Neuronal stem cell (in vitro differentiated cells): ENCODE data around the gene NRCAM.

Experiments used
- DNase-seq: peaks from one replicate; pipeline ENCODE4 v3.0.0-alpha.2; 2013; ENCODE audit warnings: low spot score
- H2AFZ ChIP-seq: one replicate; pipeline ENCODE4 v1.6.1; 2013; ENCODE audit warnings: mild to moderate bottlenecking, low read length, inconsistent platforms
- H2AK5ac ChIP-seq: 2 replicates; pipeline ENCODE4 v1.6.1; 2013; ENCODE audit warnings: low read depth, mild to moderate bottlenecking, inconsistent platforms, low read length, moderate library complexity, mixed read lengths
- H2BK120ac ChIP-seq: 2 replicates; pipeline ENCODE4 v1.6.1; 2013; ENCODE audit warnings: low read depth, mild to moderate bottlenecking, inconsistent platforms, low read length, moderate library complexity, mixed read lengths
- H2BK12ac ChIP-seq: one replicate; pipeline ENCODE4 v1.6.1; 2013; ENCODE audit warnings: low read length, inconsistent platforms
- H2BK15ac ChIP-seq: 2 replicates; pipeline ENCODE4 v1.6.1; 2013; ENCODE audit warnings: mild to moderate bottlenecking, low read length, inconsistent platforms, mixed read lengths
- H2BK5ac ChIP-seq: one replicate; pipeline ENCODE4 v1.6.1; 2013; ENCODE audit warnings: inconsistent platforms, mild to moderate bottlenecking, low read length, moderate library complexity
- H3K14ac ChIP-seq: one replicate; pipeline ENCODE4 v1.6.1; 2013; ENCODE audit warnings: low read length, inconsistent platforms
- H3K18ac ChIP-seq: 2 replicates; pipeline ENCODE4 v1.6.1; 2013; ENCODE audit warnings: low read length, inconsistent platforms
- H3K23ac ChIP-seq: 2 replicates; pipeline ENCODE4 v1.6.1; 2013; ENCODE audit warnings: low read depth, mild to moderate bottlenecking, mixed read lengths, low read length, inconsistent platforms; ENCODE audit not compliant: poor library complexity
- H3K27ac ChIP-seq: replicated peaks from 3 replicates; pipeline ENCODE4 v1.5.1; 2013; ENCODE audit warnings: low read length, inconsistent platforms
- H3K27me3 ChIP-seq, 3 experiments: 2 replicates each; pipeline ENCODE4 v1.6.1; 2013; ENCODE audit warnings: low read length in 3 of 3, mild to moderate bottlenecking in 2 of 3, inconsistent platforms in 1 of 3, low read depth in 1 of 3, mixed read lengths in 1 of 3, moderate library complexity in 1 of 3; ENCODE audit not compliant: control insufficient read depth in 3 of 3, insufficient read depth in 3 of 3
- H3K36me3 ChIP-seq, 2 donors: replicated peaks in 1 of 2; 2 replicates each; pipeline ENCODE4 v1.6.1; 2013; ENCODE audit warnings: low read length in 2 of 2; ENCODE audit not compliant: control insufficient read depth in 2 of 2, insufficient read depth in 2 of 2
- H3K4ac ChIP-seq: 2 replicates; pipeline ENCODE4 v1.6.1; 2013; ENCODE audit warnings: inconsistent platforms, mild to moderate bottlenecking, low read length, moderate library complexity
- H3K4me1 ChIP-seq, 2 donors: 1 replicate in 1 of 2; 2 replicates in 1 of 2; pipeline ENCODE4 v1.6.1; 2013; ENCODE audit warnings: low read length in 2 of 2, low read depth in 1 of 2; ENCODE audit not compliant: control insufficient read depth in 2 of 2, insufficient read depth in 1 of 2
- H3K4me2 ChIP-seq: one replicate; pipeline ENCODE4 v1.6.1; 2013; ENCODE audit warnings: mild to moderate bottlenecking, low read length, inconsistent platforms; ENCODE audit not compliant: insufficient read depth, poor library complexity, severe bottlenecking
- H3K4me3 ChIP-seq, 2 donors: 2 replicates each; pipeline ENCODE4 v1.5.1; 2013; ENCODE audit warnings: low read length in 2 of 2, mild to moderate bottlenecking in 2 of 2, inconsistent platforms in 1 of 2, moderate library complexity in 1 of 2
- H3K79me1 ChIP-seq: one replicate; pipeline ENCODE4 v1.6.1; 2013; ENCODE audit warnings: low read depth, mild to moderate bottlenecking, inconsistent platforms, low read length, moderate library complexity
- H3K9ac ChIP-seq: one replicate; pipeline ENCODE4 v1.6.1; 2013; ENCODE audit warnings: mild to moderate bottlenecking, low read depth, low read length, inconsistent platforms; ENCODE audit not compliant: poor library complexity
- H3K9me3 ChIP-seq, 2 donors: replicated peaks in 1 of 2; 2 replicates each; pipeline versions ENCODE3 to v1.6.1; 2013; ENCODE audit warnings: low read length in 2 of 2, mild to moderate bottlenecking in 2 of 2, inconsistent platforms in 1 of 2, low read depth in 1 of 2, mixed read lengths in 1 of 2, moderate library complexity in 1 of 2; ENCODE audit not compliant: control insufficient read depth in 2 of 2, insufficient read depth in 1 of 2
- H4K8ac ChIP-seq: one replicate; pipeline ENCODE4 v1.6.1; 2013; ENCODE audit warnings: low read depth, mild to moderate bottlenecking, inconsistent platforms, low read length, moderate library complexity
- H4K91ac ChIP-seq: one replicate; pipeline ENCODE4 v1.6.1; 2013; ENCODE audit warnings: low read length, low read depth, mild to moderate bottlenecking, inconsistent platforms; ENCODE audit not compliant: poor library complexity
- WGBS, 2 donors: extraction: QIAGEN DNeasy Blood & Tissue Kit; methylation state at CpG; one replicate each; pipeline ENCODE4 v1.1.7; 2013; ENCODE audit warnings: missing lambda C conversion rate in 2 of 2, mixed read lengths in 1 of 2; ENCODE audit not compliant: insufficient read length in 2 of 2, insufficient replicate concordance in 1 of 2; ENCODE audit errors: extremely low coverage in 2 of 2; 5-methylcytosine and 5-hydroxymethylcytosine counted together

The NRCAM gene

DNA sequence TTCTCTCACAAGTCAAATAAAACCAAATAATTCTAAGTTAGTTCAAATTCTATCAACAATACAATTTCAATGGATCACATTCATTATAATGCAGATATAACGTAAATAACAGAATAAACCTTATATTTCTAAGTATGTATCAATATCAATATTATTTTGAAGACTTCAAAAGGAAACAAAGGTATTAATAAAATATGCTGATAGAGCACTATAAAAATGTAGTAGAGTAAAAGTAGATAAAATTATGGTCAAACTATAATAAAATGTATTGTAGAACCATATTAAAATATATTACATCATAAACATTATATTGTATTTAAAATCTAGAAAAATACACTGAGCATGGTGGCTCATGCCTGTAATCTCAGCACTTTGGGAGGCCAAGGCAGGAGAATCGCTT lies 23.5 kb upstream of the NRCAM start:
- Histone ChIP-seq H3K79me1 (no peaks in the 10 kb centered on the region), H3K18ac (no peak overlapping the region), H2BK120ac (no peak overlapping the region), H3K23ac (no peak overlapping the region), H3K4me1 (peaks cover 0 to 3% of the 10 kb centered on the region in 2 donors), H3K4ac (no peak overlapping the region), H3K27me3 (no peaks in the 10 kb centered on the region), H2BK15ac (no peak overlapping the region), H3K4me3 (no peak overlapping the region), H2BK5ac (no peak overlapping the region), H2BK12ac (no peak overlapping the region), H3K9me3 (no peaks in the 10 kb centered on the region), H2AFZ (no peak overlapping the region), H3K14ac (no peak overlapping the region), H3K9ac (no peak overlapping the region), H4K91ac (no peak overlapping the region), H3K27ac (no peak overlapping the region), H3K4me2 (no peak overlapping the region), H3K36me3 (peaks cover 0 to 19% of the 10 kb centered on the region in 2 donors), H4K8ac (no peak overlapping the region), H2AK5ac (no peak overlapping the region)
- no peak for DNase-seq
- WGBS, 2 donors = no CpG with 5 or more reads among the region's 2 CpGs

DNA sequence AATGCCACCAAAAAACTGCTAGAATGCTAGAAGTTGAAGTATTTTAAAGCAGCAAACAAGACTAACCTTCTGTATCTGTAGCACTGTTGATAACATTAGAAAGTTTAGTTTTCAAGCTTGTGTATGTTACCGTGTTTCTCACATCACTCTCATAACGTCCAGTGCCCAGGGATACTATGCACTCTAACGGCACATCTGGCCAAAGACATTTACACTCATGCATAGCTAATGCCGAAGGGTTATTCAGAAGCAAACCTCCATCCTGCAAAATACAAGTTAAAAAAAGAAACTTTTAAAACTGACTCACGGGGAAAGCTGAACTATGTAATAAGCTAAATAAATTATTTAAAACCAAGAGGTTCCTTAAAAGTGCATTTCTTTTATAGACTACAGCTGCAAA lies 22.9 kb upstream of the NRCAM start:
- no peak overlapping the region for H2BK15ac ChIP-seq

GRCh38 chr7:108468246-108468645 lies 12.0 kb upstream of the NRCAM start:
- Histone ChIP-seq H3K9ac (no peak overlapping the region), H2AFZ (no peak overlapping the region), H2AK5ac (no peak overlapping the region), H3K18ac (no peak overlapping the region), H3K14ac (no peak overlapping the region), H3K27ac (peak overlapping the region; percentile 5), H2BK5ac (no peak overlapping the region), H4K91ac (no peak overlapping the region), H3K9me3 (no peaks in the 10 kb centered on the region), H3K23ac (no peak overlapping the region), H3K4me2 (no peak overlapping the region), H2BK12ac (no peak overlapping the region), H3K4me1 (peaks cover 0 to 2% of the 10 kb centered on the region in 2 donors), H3K27me3 (no peaks in the 10 kb centered on the region), H2BK120ac (no peak overlapping the region), H3K4ac (no peak overlapping the region), H2BK15ac (no peak overlapping the region), H4K8ac (no peak overlapping the region), H3K79me1 (no peaks in the 10 kb centered on the region), H3K4me3 (no peak overlapping the region), H3K36me3 (peaks cover 0 to 8% of the 10 kb centered on the region in 2 donors)
- WGBS, 2 donors = no CpG with 5 or more reads among the region's 4 CpGs
- DNase-seq = no peak

More for the DNA sequence above, 22.9 kb upstream of the NRCAM start:
- H3K9ac ChIP-seq = no peak overlapping the region
- no peak overlapping the region for H2BK5ac ChIP-seq
- H3K18ac ChIP-seq = no peak overlapping the region
- peaks cover 0 to 3% of the 10 kb centered on the region in 2 donors for H3K4me1 ChIP-seq
- no CpG with 5 or more reads among the region's 5 CpGs for WGBS, 2 donors
- peaks cover 0 to 19% of the 10 kb centered on the region in 2 donors for H3K36me3 ChIP-seq
- H2BK12ac ChIP-seq = no peak overlapping the region
- no peaks in the 10 kb centered on the region for H3K79me1 ChIP-seq
- no peak overlapping the region for H2BK120ac ChIP-seq
- no peak overlapping the region for H4K8ac ChIP-seq
- H3K14ac ChIP-seq = no peak overlapping the region
- H4K91ac ChIP-seq = no peak overlapping the region
- no peak overlapping the region for H2AK5ac ChIP-seq
- no peak overlapping the region for H3K4me2 ChIP-seq
- no peak overlapping the region for H2AFZ ChIP-seq
- H3K9me3 ChIP-seq = no peaks in the 10 kb centered on the region
- no peak overlapping the region for H3K4me3 ChIP-seq
- no peak overlapping the region for H3K23ac ChIP-seq
- H3K27me3 ChIP-seq = no peaks in the 10 kb centered on the region
- DNase-seq = no peak
- no peak overlapping the region for H3K4ac ChIP-seq
- H3K27ac ChIP-seq = no peak overlapping the region

- Histone ChIP-seq H2BK12ac (no peak overlapping the region), H3K4ac (no peak overlapping the region), H4K91ac (no peak overlapping the region), H3K23ac (no peak overlapping the region), H4K8ac (no peak overlapping the region), H3K36me3 (peaks cover 0 to 8% of the 10 kb centered on the region in 2 donors), H2BK120ac (no peak overlapping the region), H3K79me1 (no peaks in the 10 kb centered on the region), H2BK15ac (no peak overlapping the region), H3K27me3 (no peaks in the 10 kb centered on the region), H2AK5ac (no peak overlapping the region), H3K4me1 (peaks cover 0 to 2% of the 10 kb centered on the region in 2 donors), H3K4me3 (no peak overlapping the region), H2AFZ (no peak overlapping the region), H2BK5ac (no peak overlapping the region), H3K14ac (no peak overlapping the region), H3K9me3 (no peaks in the 10 kb centered on the region), H3K18ac (no peak overlapping the region), H3K27ac (no peak overlapping the region), H3K9ac (no peak overlapping the region), H3K4me2 (no peak overlapping the region)
- WGBS, 2 donors = no CpG with 5 or more reads among the region's 2 CpGs
- no peak for DNase-seq
Observed at GRCh38 chr7:108467391-108467790, 11.2 kb upstream of the NRCAM start.
